Muscle layer of colon (tissue), 2 donors: ENCODE data around the gene GAB4.
"Not testable (repeated sequence)": the region's sequence is repeated elsewhere in the genome, so short reads cannot be mapped to it uniquely, and the experiment has no call there.

Experiments used
- H3K27ac ChIP-seq: one replicate; pipeline ENCODE4 v1.7.0; 2013; ENCODE audit warnings: low read depth, mild to moderate bottlenecking, low read length, moderate library complexity
- H3K27me3 ChIP-seq, 2 donors: one replicate each; pipeline ENCODE4 v1.7.0; 2013; ENCODE audit warnings: low read length in 2 of 2, mild to moderate bottlenecking in 2 of 2; ENCODE audit not compliant: insufficient read depth in 2 of 2, control insufficient read depth in 1 of 2
- H3K36me3 ChIP-seq: one replicate; pipeline ENCODE4 v1.7.0; 2013; ENCODE audit warnings: mild to moderate bottlenecking, low read length; ENCODE audit not compliant: insufficient read depth
- H3K4me1 ChIP-seq: one replicate; pipeline ENCODE4 v1.7.0; 2013; ENCODE audit warnings: mild to moderate bottlenecking, low read length; ENCODE audit not compliant: insufficient read depth
- H3K4me3 ChIP-seq, 2 donors: one replicate each; pipeline ENCODE4 v1.7.0; 2013; ENCODE audit warnings: low read length in 2 of 2, low read depth in 1 of 2, mild to moderate bottlenecking in 1 of 2, moderate library complexity in 1 of 2
- H3K9ac ChIP-seq: one replicate; pipeline ENCODE4 v1.7.0; 2013; ENCODE audit warnings: low read length
- H3K9me3 ChIP-seq: one replicate; pipeline ENCODE4 v1.7.0; 2013; ENCODE audit warnings: mild to moderate bottlenecking, low read length
- donor health status: abdominal sarcoma.
- donor health status: Adenocarcinoma of cecum.

GAB4 gene

DNA sequence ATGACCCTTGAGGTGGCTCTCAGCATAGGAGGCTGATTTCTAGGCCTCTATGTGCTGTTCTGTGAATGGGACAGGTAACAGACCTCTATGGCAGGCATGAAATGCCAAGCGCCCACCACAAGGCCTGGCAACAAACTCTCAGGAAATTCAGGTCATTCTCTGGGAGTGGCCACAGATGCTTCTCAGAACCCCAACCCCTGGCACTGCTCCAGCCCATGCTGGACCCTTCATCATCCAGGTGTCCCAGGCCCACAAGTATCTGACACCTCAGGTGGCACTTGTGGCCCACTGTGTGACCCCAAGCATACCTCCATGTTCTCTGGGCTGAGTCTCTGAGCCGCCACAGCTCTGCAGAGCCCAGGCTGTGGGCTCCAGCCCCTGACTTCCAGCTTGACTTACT is 24.3 kb upstream of the GAB4 start:
- peaks cover 0 to 11% of the 10 kb centered on the region in 2 donors for H3K27me3 ChIP-seq
- not testable (repeated sequence) for H3K4me1 ChIP-seq, H3K27ac ChIP-seq, H3K9me3 ChIP-seq, H3K36me3 ChIP-seq, H3K4me3 ChIP-seq, H3K9ac ChIP-seq

DNA sequence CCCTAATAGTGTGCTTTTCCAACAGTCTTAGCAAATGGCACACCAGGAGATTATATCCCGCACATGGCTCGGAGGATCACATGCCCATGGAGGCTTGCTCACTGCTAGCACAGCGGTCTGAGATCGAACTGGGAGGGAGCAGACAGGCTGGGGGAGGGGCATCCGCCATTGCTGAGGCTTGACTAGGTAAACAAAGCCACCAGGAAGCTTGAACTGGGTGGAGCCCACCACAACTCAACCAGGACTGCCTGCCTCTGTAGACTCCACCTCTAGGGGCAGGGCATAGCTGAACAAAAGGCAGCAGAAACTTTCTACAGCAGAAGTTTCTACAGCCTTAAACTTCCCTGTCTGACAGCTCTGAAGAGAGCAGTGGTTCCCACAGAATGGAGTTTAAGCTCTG is 16.4 kb upstream of the GAB4 start:
- not testable (repeated sequence) for H3K4me1 ChIP-seq, H3K9ac ChIP-seq, H3K27me3 ChIP-seq, H3K36me3 ChIP-seq, H3K27ac ChIP-seq, H3K4me3 ChIP-seq, H3K9me3 ChIP-seq

DNA sequence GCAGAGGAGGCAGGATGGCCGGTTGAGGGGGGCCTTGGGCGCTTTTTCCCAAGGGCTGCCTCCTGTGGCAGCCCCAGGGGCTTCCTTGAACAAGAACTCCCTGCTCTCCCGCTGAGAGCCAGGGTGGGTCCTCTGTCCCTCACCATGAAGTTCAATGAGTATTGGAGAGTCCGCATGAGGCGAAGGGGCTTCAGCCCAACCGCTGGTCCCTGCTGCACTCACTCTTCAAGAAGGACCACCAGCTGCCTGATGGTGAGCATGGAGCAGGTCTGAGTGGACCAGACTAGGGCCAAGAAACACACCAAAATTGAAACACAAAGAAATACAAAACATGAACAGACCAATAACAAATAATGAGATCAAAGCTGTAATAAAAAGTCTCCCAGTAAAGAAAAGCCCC is 7.5 kb upstream of the GAB4 start:
- H3K27me3 ChIP-seq, H3K27ac ChIP-seq, H3K9ac ChIP-seq, H3K4me3 ChIP-seq, H3K4me1 ChIP-seq, H3K36me3 ChIP-seq, H3K9me3 ChIP-seq: not testable (repeated sequence)

DNA sequence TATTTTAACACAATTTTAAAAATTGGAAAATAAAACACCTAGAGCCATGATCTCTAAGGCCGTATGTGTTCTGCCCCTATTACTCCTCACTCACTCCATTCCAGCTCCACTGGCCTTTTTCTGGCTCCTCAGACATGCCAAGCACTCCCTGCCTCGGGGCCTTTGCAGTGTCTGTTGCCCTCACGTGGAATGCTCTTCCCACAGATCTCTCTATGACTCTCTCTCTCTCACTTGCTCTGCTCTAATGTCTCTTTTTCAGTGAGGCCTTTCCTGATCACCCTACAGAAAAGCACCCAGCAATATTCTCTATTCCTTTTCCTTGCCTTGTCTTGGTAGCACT is 6.0 kb upstream of the GAB4 start:
- H3K4me3 ChIP-seq, H3K4me1 ChIP-seq, H3K9me3 ChIP-seq, H3K27ac ChIP-seq, H3K27me3 ChIP-seq, H3K9ac ChIP-seq, H3K36me3 ChIP-seq: not testable (repeated sequence)

DNA sequence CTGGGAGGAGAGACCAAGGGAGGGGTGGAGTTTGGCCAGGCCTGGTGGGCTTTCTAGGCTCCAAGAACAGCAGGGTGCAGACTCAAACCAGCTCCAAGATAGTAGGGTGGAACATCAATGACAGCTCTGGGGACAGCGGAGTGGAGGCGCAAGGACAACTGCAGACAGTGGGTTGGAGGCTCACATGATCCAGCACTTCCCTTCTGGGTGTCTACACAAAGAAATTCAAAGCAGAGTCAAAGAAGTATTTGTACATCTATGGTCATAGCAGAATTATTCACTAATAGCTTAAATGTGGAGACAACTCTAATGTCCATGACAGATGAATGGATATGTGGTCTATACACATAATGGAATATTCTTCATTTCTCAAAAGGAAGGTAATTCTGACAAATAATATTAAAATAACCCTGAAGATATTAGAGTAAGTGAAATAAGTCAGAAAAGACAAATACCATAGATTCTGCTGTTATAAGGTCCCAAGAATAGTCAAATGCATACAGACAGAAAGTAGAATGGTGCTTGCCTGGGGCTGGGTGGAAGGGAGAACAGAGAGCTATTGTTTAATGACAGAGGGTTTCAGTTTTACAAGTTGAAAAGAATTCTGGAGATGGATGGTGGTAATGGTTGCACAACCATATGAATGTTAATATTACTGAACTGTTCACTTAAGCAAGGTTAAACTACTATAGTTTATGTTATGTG is 5.5 kb upstream of the GAB4 start:
- Histone ChIP-seq H3K9ac (no peak overlapping the region), H3K27me3 (peaks cover 0 to 5% of the 10 kb centered on the region in 2 donors), H3K4me3 (no peak overlapping the region), H3K36me3 (no peaks in the 10 kb centered on the region), H3K4me1 (no peaks in the 10 kb centered on the region), H3K27ac (no peak overlapping the region), H3K9me3 (no peaks in the 10 kb centered on the region)

DNA sequence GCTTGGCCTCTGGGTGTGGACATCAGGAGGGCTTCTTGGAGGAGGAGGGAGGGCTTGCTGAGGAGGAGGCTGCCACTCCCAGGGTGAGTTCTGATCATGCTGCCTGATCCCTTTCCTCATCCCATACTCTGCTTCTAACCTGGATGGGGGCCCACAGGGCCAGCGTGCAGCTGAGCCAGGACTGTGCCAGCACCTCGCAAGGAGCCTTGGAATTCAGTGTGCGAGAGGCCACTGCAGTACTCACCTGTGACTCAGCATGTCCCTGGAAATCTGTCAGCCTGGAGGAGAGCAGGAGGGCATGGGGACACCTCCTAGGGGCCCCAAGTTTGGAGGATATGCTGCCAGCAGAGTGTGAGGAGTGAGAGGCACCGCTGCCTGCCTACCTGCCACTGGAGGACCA is 4.2 kb upstream of the GAB4 start:
- Histone ChIP-seq H3K9me3 (no peaks in the 10 kb centered on the region), H3K4me3 (no peak overlapping the region), H3K4me1 (no peaks in the 10 kb centered on the region), H3K36me3 (no peaks in the 10 kb centered on the region), H3K27ac (no peak overlapping the region), H3K27me3 (peaks cover 0 to 12% of the 10 kb centered on the region in 2 donors), H3K9ac (no peak overlapping the region)

DNA sequence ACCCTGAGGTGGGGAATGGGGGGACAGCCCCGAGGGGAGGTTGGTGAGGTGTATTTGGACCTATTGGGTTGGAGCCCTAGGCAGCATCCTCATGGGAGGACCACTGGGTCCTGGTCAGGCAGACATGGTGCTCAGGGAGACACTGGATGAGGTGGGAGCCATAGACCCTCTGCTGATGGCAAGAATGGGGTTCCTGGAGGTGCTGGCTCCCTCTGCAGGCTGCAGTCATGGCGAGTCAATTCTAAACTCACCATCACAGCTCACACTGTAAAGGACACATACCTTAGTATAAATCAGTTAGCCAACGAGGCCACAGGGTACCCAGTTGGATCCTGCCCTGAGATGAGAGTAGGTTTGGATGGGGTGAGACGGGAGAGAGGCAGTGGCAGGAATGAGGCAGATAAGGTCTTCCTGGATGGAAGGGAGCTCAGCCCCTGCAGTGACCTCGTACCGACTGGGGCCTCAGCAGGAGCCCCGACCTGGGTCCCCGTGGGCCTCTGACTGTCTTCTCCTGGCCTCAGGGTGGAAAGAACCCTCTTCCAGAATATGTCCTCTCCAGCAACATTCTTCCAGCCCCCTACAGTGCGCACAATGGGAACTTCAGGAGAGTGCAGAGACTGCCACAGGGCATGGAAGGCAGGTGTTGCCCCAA is 1.7 kb upstream of the GAB4 start:
- Histone ChIP-seq H3K27me3 (peaks cover 0 to 13% of the 10 kb centered on the region in 2 donors), H3K4me1 (no peaks in the 10 kb centered on the region), H3K36me3 (no peaks in the 10 kb centered on the region), H3K27ac (no peak overlapping the region), H3K9ac (no peak overlapping the region), H3K9me3 (no peaks in the 10 kb centered on the region), H3K4me3 (no peak overlapping the region)

DNA sequence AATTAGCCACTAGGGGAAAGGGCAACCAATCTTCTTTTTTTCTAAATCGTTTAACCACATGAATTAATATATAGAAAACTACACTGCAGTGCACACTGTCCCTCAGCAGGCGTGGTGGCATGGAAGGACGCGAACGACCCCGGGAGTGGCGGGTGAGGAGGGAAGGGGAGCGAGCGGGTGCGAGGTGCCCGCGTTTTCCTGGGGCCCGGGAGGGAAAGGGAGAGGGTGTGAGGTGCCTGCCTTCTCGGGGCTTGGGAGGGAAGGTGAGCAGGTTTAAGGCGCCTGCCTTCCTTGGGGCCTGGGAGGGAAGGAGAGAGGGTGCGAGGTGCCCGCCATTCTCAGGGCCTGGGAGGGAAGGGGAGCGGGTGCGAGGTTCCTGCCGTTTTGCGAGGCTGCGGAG is 765 bp downstream of the GAB4 start:
- no peak overlapping the region for H3K27ac ChIP-seq
- no peaks in the 10 kb centered on the region for H3K4me1 ChIP-seq
- H3K9me3 ChIP-seq: no peaks in the 10 kb centered on the region
- peaks cover 0 to 13% of the 10 kb centered on the region in 2 donors for H3K27me3 ChIP-seq
- no peaks in the 10 kb centered on the region for H3K36me3 ChIP-seq
- no peak overlapping the region for H3K9ac ChIP-seq
- H3K4me3 ChIP-seq: no peak overlapping the region

DNA sequence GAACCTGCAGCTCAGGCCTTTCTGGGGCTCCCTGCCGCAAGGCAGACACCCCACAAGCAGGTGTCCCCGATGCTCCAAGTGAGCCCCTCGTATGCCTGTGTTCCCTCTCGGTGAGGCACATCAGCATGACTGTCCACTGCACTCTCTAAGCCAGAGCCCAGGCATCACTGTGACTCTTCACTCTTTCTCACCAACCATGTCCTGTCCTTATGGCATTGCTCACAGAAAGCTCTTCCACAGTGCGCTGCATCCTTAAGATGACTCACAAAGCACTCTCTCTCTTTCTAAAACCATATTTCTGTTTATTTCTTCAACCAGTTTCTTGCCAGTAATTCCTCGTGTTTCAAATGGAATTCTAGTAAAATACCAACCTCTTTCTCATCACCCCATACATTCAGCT is 18.1 kb downstream of the GAB4 start:
- Histone ChIP-seq H3K4me1 (no peaks in the 10 kb centered on the region), H3K36me3 (no peaks in the 10 kb centered on the region), H3K4me3 (no peak overlapping the region), H3K9ac (no peak overlapping the region), H3K27ac (no peak overlapping the region), H3K27me3 (no peaks in the 10 kb centered on the region), H3K9me3 (no peaks in the 10 kb centered on the region)

DNA sequence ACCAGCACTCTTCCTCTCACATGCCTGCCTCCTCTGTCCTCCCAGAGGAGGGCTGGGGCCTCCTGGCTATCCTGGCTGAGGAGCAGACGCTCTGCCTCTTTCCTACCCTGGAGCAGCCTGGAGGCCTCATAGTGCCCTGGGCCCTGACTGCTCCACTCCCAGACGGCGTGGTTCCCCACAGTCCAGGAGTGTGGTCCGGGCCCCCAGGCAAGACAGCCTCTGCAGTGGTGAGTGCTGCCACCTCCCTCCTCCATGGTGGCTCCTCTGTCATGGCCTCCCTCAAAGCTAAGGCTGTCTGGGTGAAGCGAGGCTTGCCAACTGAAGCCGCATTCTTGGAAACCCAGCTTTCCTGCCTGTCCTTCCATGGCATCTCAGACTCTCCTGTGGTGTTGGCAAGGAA is 19.8 kb downstream of the GAB4 start:
- H3K4me3 ChIP-seq: no peak overlapping the region
- no peak overlapping the region for H3K27ac ChIP-seq
- no peaks in the 10 kb centered on the region for H3K4me1 ChIP-seq
- H3K36me3 ChIP-seq: no peaks in the 10 kb centered on the region
- H3K27me3 ChIP-seq: no peaks in the 10 kb centered on the region
- no peak overlapping the region for H3K9ac ChIP-seq
- no peaks in the 10 kb centered on the region for H3K9me3 ChIP-seq

DNA sequence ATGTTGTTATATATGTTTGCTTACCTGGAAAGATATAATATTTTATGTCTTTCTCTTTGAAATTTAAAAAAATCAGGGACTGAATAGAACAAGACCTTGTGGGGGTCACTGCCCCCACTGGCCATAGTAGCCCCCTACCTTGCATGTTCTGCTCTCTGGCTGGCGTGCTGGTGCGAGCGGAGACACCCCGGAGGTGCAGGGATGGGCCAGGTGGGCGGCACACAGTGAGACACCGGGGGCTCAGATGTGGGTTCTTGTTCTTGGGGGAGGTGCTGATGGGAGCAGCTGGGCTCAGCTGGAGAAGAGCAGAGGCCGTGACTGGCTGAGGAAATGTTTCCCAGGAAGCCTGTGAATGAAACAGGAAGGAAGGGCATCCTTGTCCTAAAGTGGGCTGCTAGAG is 20.2 kb downstream of the GAB4 start:
- no peak overlapping the region for H3K9ac ChIP-seq
- no peaks in the 10 kb centered on the region for H3K27me3 ChIP-seq
- H3K9me3 ChIP-seq: no peaks in the 10 kb centered on the region
- no peak overlapping the region for H3K4me3 ChIP-seq
- no peaks in the 10 kb centered on the region for H3K4me1 ChIP-seq
- H3K27ac ChIP-seq: no peak overlapping the region
- H3K36me3 ChIP-seq: no peaks in the 10 kb centered on the region

DNA sequence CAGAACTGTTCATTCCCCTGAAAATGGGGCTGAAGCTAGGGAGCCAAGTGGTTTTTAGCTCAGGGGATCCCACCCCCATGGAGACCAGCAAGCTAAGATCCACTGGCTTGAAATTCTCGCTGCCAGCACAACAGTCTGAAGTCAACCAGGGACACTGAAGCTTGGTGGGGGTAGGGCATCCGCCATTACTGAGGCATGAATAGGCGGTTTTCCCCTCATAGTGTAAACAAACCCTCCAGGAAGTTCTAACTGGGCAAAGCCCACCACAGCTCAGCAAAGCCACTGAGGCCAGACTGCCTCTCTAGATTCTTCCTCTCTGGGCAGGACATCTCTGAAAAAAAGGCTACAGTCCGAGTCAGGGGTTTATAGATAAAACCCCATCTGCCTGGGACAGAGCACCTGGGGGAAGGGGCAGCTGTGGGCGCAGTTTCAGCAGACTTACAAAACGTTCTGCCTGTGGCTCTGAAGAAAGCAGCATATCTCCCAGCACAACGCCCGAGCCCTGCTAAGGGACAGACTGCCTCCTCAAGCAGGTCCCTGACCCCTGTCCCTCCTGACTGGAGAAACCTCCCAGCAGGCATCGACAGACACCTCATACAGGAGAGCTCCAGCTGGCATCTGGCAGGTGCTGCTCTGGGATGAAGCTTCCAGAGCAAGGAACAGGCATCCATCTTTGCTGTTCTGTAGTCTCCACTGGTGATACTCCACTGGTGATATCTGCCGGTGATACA is 32.7 kb downstream of the GAB4 start:
- H3K36me3 ChIP-seq: no peaks in the 10 kb centered on the region
- no peak overlapping the region for H3K27ac ChIP-seq
- no peaks in the 10 kb centered on the region for H3K27me3 ChIP-seq
- H3K4me1 ChIP-seq: no peaks in the 10 kb centered on the region
- no peak overlapping the region for H3K4me3 ChIP-seq
- no peaks in the 10 kb centered on the region for H3K9me3 ChIP-seq
- no peak overlapping the region for H3K9ac ChIP-seq
